Fibroblast of peridontal ligament (primary cell): ENCODE data around the gene KRTAP10-11.
"Not testable (repeated sequence)": the region's sequence is repeated elsewhere in the genome, so short reads cannot be mapped to it uniquely, and the experiment has no call there.

Source experiments
- DNase-seq: peaks from one replicate; pipeline ENCODE4 v3.0.0-alpha.2; 2010; ENCODE audit errors: extremely low read depth

The KRTAP10-11 gene

DNA sequence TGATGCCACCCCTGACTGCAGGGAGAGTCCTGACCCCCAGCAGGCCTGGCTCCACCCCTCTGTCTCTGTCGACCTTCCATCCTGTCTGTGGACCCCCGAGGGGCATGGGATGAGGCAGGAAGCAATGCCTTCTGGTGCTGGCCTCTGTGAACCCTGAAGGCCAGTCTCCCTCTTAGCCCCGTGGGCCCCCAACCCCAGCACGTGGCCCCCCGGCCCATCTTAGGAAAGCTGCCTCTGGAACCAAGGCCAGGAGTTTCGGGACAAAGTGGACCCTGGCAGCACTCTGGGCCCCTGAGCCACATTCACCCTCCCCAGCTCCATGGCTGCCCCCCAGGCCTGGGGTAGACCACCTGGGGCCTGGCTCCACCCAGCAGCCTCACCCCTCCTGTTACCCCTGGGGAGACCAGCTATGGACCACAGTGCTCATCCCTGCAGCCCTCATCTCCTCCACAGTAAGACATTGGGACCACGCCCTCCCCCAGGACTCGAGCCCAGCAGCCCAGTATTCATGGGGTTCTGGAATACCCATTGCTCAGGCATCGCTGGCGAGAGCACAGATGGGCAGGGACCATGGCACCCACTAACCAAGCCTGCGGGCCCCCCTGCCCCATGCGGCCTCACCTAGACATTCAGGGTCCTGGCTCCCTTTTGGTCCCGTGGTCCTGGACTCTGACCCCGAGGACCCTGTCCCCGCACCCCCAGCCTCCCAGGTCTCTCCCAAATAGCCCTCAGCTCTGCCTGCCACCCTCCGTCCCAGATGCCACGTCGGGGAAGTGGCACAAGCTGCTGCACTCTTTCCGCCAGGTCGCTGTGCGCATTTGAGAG, 7.5 kb upstream of the KRTAP10-11 start:
- DNase-seq, result not testable (repeated sequence)

DNA sequence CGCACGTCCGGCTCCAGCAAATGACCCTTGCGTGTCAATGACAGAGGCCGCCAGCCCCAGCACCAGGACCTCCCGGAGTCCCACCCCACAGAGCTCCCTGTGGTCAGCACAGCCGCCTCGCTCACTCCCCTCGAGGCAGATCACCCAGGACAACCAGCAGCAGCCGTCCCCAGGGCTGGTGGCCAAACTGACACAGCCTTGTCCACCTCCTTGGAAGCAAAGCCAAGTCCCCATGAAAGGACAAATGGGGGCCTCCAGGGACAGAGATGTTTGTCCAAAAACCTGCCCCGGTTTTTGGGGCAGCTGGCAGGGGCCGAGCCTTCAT, 6.9 kb upstream of the KRTAP10-11 start:
- DNase-seq, result no peak

GRCh38 chr21:44640761-44641160, 5.5 kb upstream of the KRTAP10-11 start:
- no peak for DNase-seq

- DNase-seq, result no peak
Measured at GRCh38 chr21:44643741-44644310, 2.4 kb upstream of the KRTAP10-11 start.

- DNase-seq, result no peak
Measured at GRCh38 chr21:44644878-44645277, 1.3 kb upstream of the KRTAP10-11 start.

- DNase-seq, result no peak
Measured at GRCh38 chr21:44647222-44647552, 973 bp downstream of the KRTAP10-11 start.

DNA sequence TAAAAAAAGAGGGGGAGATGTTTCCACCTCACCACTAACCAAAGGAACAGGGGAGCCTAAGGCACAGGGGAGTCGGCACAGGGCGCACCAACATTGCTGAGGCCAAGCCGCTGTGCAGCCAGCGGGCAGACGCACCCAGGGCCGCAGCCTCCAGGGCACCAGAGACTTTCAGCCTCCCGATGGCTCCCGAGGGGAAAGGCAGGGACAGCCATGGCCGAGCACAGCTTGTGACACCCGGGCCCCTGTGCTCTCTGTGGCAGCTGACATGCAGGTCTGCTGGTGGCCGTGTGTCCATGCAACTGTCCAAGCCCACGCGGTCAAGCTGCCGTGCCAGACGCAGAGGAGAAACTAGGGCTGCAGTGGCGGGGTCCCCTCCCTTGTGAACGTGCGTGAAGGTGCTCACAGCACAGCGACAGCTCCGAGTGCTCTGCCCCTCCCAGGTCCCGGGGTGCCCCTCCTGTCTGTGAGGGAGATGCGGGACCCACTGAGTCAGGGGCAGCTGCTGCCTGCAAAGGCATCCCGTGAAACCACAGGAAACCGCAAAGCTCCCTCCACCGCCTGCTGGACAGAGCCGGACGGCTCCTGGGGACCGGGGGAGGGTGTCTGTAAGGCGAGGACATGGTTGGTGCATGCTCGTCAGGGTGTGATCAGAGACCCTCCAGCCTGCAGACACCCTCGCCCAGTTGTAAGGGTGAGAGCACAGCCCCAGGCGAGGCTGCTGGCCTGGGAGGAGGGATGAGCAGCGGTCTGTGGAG, 2.5 kb downstream of the KRTAP10-11 start:
- DNase-seq, result no peak

DNA sequence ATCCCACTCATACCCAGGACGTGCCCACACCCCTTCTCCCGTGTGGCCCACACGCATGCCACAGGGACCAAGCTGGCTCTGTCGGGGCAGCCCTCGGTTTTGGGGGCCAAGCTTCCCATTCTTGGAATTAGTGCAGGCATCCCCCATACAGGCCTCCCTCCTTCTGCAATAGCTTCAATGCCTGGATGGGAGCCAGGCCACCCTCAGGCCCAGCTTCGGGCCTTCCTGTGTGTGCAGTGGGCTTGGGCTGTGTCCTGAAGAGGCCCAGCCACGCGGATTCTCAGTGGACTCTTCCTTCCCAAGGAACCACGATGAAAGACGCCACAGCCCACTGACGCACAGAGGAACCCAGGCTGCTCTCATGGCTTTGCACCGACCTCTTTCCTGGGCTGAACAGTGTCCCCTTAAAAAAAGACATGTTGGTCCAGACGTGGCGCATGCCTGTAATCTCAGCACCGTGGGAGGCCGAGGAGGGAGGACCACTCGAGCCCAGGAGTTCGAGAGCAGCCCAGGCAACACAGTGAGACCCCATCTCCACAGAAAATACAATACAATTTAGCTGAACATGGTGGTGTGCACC, 3.4 kb downstream of the KRTAP10-11 start:
- no peak for DNase-seq

GRCh38 chr21:44650265-44650972, 4.2 kb downstream of the KRTAP10-11 start:
- no peak for DNase-seq

- no peak for DNase-seq
Measured at GRCh38 chr21:44650973-44651675, 4.9 kb downstream of the KRTAP10-11 start.

GRCh38 chr21:44653123-44653522, 6.9 kb downstream of the KRTAP10-11 start:
- no peak for DNase-seq

GRCh38 chr21:44653656-44654575, 7.7 kb downstream of the KRTAP10-11 start:
- DNase-seq, result no peak

- no peak for DNase-seq
Measured at GRCh38 chr21:44654576-44655175, 8.5 kb downstream of the KRTAP10-11 start, which contains the start of gene KRTAP12-4. TSS of gene KRTAP12-4 (minus strand) at chr21:44654659. CDS start at chr21:44654614, 45 bp downstream.

DNA sequence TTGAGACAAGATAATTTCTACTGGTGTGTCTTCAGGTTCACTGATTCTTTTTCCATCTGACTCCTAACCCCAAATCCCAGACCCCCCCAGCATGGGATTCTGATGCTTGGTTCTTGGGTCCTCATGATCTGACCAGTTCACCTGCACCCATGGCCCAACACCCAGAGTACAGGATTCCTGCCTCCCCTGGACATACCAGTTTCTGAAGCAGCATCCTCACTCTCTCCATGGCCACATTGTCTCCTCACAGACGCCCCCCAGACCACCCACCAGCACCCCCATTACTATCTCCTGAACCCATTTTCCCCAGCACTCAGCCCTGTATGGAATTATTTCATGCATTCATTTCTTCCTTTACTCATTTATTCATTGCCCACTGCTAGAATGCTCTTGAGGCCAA, 10.7 kb downstream of the KRTAP10-11 start:
- DNase-seq, result no peak

- DNase-seq, result no peak
Measured at GRCh38 chr21:44657635-44658540, 11.7 kb downstream of the KRTAP10-11 start, which contains the start of gene KRTAP12-3. TSS of gene KRTAP12-3 (plus strand) at chr21:44657932. CDS start at chr21:44657980, 48 bp downstream.

DNA sequence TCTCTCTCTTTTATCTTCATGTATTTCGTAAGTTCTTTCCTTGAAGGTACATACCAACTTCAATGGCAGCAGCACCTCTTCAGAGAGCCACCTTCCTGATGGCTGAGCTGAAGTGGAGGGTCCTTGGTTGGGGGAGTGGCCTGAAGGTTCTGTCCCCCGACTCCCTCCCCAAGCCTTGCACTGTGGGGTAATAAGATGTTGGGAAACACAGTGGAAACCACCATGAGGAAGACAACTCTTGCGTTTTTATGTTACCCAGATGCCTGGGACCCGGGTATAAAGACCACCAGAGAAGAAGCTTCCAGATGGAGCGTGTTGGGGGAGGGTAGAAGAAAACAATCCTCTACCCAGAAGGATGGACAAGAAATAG, 12.3 kb downstream of the KRTAP10-11 start:
- no peak for DNase-seq

- DNase-seq, result no peak
Measured at GRCh38 chr21:44658913-44659595, 12.8 kb downstream of the KRTAP10-11 start.

DNA sequence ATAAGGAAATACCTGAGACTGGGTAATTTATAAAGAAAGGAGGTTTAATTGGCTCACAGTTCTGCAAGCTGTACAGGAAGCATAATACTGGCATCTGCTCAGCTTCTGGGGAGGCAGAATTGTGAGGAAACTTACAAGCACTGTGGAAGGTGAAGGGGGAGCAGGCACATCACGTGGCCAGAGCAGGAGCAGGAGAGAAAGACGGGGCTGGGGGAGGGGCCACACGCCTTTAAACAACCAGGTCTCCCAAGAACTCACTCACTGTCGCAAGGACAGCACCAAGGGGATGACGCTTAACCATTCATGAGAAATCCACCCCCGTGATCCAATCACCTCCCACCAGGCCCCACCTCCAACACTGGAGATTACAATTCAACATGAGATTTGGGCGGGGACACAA, 15.4 kb downstream of the KRTAP10-11 start:
- not testable (repeated sequence) for DNase-seq
